Left renal cortex interstitium (tissue), 4 donors: ENCODE data around the gene IL4. TPM values are rescaled to one million over a fixed set of nuclear protein-coding genes. Genes with fewer than 3 reads are reported as not detected.

ENCODE experiments used
- DNase-seq, 4 donors: peaks; one replicate each; pipeline ENCODE4 v3.0.0-alpha.2; 2013; ENCODE audit warnings: low read depth in 4 of 4, low spot score in 2 of 4, missing footprints in 1 of 4
- polyA plus RNA-seq, 4 donors: library from polyadenylated mRNA; unstranded; fragments of 120-200 nt; gene quantifications; one replicate each; pipeline ENCODE4 v1.2.1, GENCODE V29; 2013; ENCODE audit not compliant: insufficient read length in 4 of 4

The IL4 gene
- polyA plus RNA-seq, 4 donors: not detected

GRCh38 chr5:132669966-132670882 lies 3.6 kb upstream of the IL4 start:
- no peak for DNase-seq

GRCh38 chr5:132671000-132671399 lies 2.8 kb upstream of the IL4 start:
- DNase-seq: no peak

- DNase-seq: no peak
These were observed 301 bp upstream of the IL4 start for GRCh38 chr5:132673488-132673887.

- no peak for DNase-seq
These were observed 1.1 kb downstream of the IL4 start for GRCh38 chr5:132674671-132675506.

- DNase-seq: no peak
These were observed 2.3 kb downstream of the IL4 start for GRCh38 chr5:132675936-132676689.

- DNase-seq: no peak
These were observed 3.4 kb downstream of the IL4 start for GRCh38 chr5:132677191-132677590.

GRCh38 chr5:132677682-132678400 lies 4.1 kb downstream of the IL4 start:
- no peak for DNase-seq

- no peak for DNase-seq
These were observed 4.9 kb downstream of the IL4 start for GRCh38 chr5:132678735-132679134.

GRCh38 chr5:132679166-132679565 lies 5.4 kb downstream of the IL4 start:
- no peak for DNase-seq

- no peak for DNase-seq
These were observed 6.1 kb downstream of the IL4 start for GRCh38 chr5:132679717-132680380.

- DNase-seq: no peak
These were observed 7.1 kb downstream of the IL4 start for GRCh38 chr5:132680780-132681475.

GRCh38 chr5:132681476-132681831 lies 7.7 kb downstream of the IL4 start:
- no peak for DNase-seq

GRCh38 chr5:132681983-132682382 lies 8.2 kb downstream of the IL4 start:
- no peak for DNase-seq

GRCh38 chr5:132684491-132684890 lies 10.7 kb downstream of the IL4 start:
- no peak for DNase-seq

- DNase-seq: no peak
These were observed 11.3 kb downstream of the IL4 start for GRCh38 chr5:132684922-132685720.

- DNase-seq: no peak
These were observed 12.4 kb downstream of the IL4 start for GRCh38 chr5:132686193-132686592.

- no peak for DNase-seq
These were observed 14.2 kb downstream of the IL4 start for GRCh38 chr5:132687995-132688394.
